ENCODE results near the gene NOSIP. TPM values are rescaled to one million over a fixed set of nuclear protein-coding genes. Genes with fewer than 3 reads are reported as not detected.

The NOSIP gene
- total RNA-seq, 1 experiment from 2014 or later, result 97.9 TPM

- H3K27me3 Mint-ChIP-seq (ENCODE audit: low read depth), result peaks cover 15% of the 10 kb centered on the region
- ChIA-PET POLR2A (interaction anchor here (0.8 kb wide), 1 partner anchor 10 kb away, joined by 4 read pairs; no protein-coding TSS in a partner anchor), CTCF (interaction anchor here (0.7 to 1.5 kb wide), 5 partner anchors 10 to 33 kb away, joined by 3 to 4 read pairs (median 3); no protein-coding TSS in a partner anchor)
- peak overlapping the region; percentile 72 for H3K27ac Mint-ChIP-seq
- peaks cover 15% of the 10 kb centered on the region for H3K4me1 Mint-ChIP-seq
- ATAC-seq (no peak), DNase-seq (ENCODE audit: low spot score) (no peak)
- H3K4me3 Mint-ChIP-seq, result no peak overlapping the region
- TF ChIP-seq IRF2 (CRISPR knock-in tag; IDR thresholded peaks at IDR 0.05; ENCODE audit: borderline replicate concordance, low read depth) (no peak), CBFB (CRISPR knock-in tag; IDR thresholded peaks at IDR 0.05; ENCODE audit: low read depth) (no peak), TEAD1 (CRISPR knock-in tag; IDR thresholded peaks at IDR 0.05) (no peak), EMX1 (CRISPR knock-in tag; IDR thresholded peaks at IDR 0.05) (no peak), ZNF423 (CRISPR knock-in tag; IDR thresholded peaks at IDR 0.05) (no peak), ATF2 (CRISPR knock-in tag; IDR thresholded peaks at IDR 0.05; ENCODE audit: borderline replicate concordance, low read depth) (no peak), GTF2I (CRISPR knock-in tag; conservative IDR thresholded peaks at IDR 0.05) (no peak), ZNF396 (CRISPR knock-in tag; IDR thresholded peaks at IDR 0.05; ENCODE audit: borderline replicate concordance) (no peak), PRRX2 (CRISPR knock-in tag; IDR thresholded peaks at IDR 0.05) (no peak), MXD4 (CRISPR knock-in tag; IDR thresholded peaks at IDR 0.05; ENCODE audit: borderline replicate concordance) (no peak), E2F4 (CRISPR knock-in tag; IDR thresholded peaks at IDR 0.05; ENCODE audit: borderline replicate concordance, low read depth) (no peak), PRDM15 (CRISPR knock-in tag; IDR thresholded peaks at IDR 0.05) (no peak), ATF1 (CRISPR knock-in tag; IDR thresholded peaks at IDR 0.05) (no peak), ZNF263 (CRISPR knock-in tag; IDR thresholded peaks at IDR 0.05; ENCODE audit: low read depth) (no peak), SMAD4 (CRISPR knock-in tag; IDR thresholded peaks at IDR 0.05) (no peak)
- TF ChIP-seq, protein P1, sequence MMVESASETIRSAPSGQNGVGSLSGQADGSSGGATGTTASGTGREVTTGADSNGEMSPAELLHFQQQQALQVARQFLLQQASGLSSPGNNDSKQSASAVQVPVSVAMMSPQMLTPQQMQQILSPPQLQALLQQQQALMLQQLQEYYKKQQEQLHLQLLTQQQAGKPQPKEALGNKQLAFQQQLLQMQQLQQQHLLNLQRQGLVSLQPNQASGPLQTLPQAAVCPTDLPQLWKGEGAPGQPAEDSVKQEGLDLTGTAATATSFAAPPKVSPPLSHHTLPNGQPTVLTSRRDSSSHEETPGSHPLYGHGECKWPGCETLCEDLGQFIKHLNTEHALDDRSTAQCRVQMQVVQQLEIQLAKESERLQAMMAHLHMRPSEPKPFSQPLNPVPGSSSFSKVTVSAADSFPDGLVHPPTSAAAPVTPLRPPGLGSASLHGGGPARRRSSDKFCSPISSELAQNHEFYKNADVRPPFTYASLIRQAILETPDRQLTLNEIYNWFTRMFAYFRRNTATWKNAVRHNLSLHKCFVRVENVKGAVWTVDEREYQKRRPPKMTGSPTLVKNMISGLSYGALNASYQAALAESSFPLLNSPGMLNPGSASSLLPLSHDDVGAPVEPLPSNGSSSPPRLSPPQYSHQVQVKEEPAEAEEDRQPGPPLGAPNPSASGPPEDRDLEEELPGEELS (CRISPR knock-in tag; IDR thresholded peaks at IDR 0.05), result no peak
- TF ChIP-seq, protein P2, sequence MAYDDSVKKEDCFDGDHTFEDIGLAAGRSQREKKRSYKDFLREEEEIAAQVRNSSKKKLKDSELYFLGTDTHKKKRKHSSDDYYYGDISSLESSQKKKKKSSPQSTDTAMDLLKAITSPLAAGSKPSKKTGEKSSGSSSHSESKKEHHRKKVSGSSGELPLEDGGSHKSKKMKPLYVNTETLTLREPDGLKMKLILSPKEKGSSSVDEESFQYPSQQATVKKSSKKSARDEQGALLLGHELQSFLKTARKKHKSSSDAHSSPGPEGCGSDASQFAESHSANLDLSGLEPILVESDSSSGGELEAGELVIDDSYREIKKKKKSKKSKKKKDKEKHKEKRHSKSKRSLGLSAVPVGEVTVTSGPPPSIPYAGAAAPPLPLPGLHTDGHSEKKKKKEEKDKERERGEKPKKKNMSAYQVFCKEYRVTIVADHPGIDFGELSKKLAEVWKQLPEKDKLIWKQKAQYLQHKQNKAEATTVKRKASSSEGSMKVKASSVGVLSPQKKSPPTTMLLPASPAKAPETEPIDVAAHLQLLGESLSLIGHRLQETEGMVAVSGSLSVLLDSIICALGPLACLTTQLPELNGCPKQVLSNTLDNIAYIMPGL (CRISPR knock-in tag; IDR thresholded peaks at IDR 0.05), result no peak
- peaks cover 13% of the 10 kb centered on the region for H3K36me3 Mint-ChIP-seq
- H3K9me3 Mint-ChIP-seq, result no peaks in the 10 kb centered on the region
Measured at GRCh38 chr19:49524812-49525455, 55.4 kb downstream of the NOSIP start.
